Osteocyte (in vitro differentiated cells): Measurements from ENCODE around the gene LGALS13. TPM values are rescaled to one million over a fixed set of nuclear protein-coding genes. Genes with fewer than 3 reads are reported as not detected.

Experiments
- DNase-seq: peaks from one replicate; pipeline ENCODE4 v3.0.0; 2021; ENCODE audit warnings: mixed read lengths; ENCODE audit not compliant: unreplicated experiment; ENCODE audit errors: extremely low spot score
- H3K27ac Mint-ChIP-seq: one replicate; pipeline ENCODE4 v1.8.0; 2021; ENCODE audit warnings: mild to moderate bottlenecking, mixed read lengths; ENCODE audit not compliant: unreplicated experiment
- H3K27me3 Mint-ChIP-seq: one replicate; pipeline ENCODE4 v1.8.0; 2021; ENCODE audit warnings: mixed read lengths; ENCODE audit not compliant: unreplicated experiment
- H3K36me3 Mint-ChIP-seq: one replicate; pipeline ENCODE4 v1.8.0; 2021; ENCODE audit warnings: mixed read lengths; ENCODE audit not compliant: unreplicated experiment
- H3K4me1 Mint-ChIP-seq: one replicate; pipeline ENCODE4 v1.8.0; 2021; ENCODE audit warnings: mixed read lengths; ENCODE audit not compliant: unreplicated experiment
- H3K4me3 Mint-ChIP-seq: one replicate; pipeline ENCODE4 v1.8.0; 2021; ENCODE audit warnings: mild to moderate bottlenecking, moderate library complexity, mixed read lengths; ENCODE audit not compliant: unreplicated experiment
- H3K9me3 Mint-ChIP-seq: one replicate; pipeline ENCODE4 v1.8.0; 2021; ENCODE audit warnings: mixed read lengths; ENCODE audit not compliant: unreplicated experiment
- long read RNA-seq: library from polyadenylated mRNA; unstranded; transcript quantifications from one replicate; pipeline ENCODE4 v2.0.0, GENCODE V29; 2021
- total RNA-seq: library from RNA; stranded (reverse); gene quantifications from 2 replicates; pipeline ENCODE4 v1.2.1, GENCODE V29; 2021
- TF ChIP-seq, protein P1 (sequence below): fragments of 200-600 bp; sonication (generic); IDR thresholded peaks from 2 replicates; pipeline ENCODE4 v1.5.0; 2021; ENCODE audit warnings: antibody characterized with exemption, mild to moderate bottlenecking, moderate library complexity

The LGALS13 gene
- not detected in 2 replicates for total RNA-seq
- long read RNA-seq, result 0 reads

DNA sequence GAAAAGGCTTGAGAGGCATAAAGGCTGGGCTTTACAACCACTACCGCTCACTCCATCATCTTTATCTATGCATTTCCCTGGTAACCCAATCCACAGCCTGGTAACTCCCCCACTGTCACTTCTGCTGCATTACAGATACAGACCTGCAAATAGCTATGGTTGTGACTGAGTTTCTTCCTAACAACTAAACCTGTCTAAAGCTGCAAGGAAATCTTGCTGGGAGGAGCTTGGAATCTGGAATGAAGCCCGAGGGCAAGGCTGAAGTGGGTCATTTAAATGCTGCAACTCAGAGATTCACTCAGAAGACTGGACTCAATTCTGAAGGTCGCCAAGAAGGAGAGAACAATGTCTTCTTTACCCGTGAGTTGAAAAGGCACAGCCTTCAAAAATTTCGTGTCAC lies at the start of gene LGALS13:
LGALS13 (plus strand) TSS at position 301 of the 400 bp plus-strand sequence; CDS start at position 346, 45 bp downstream.
- peaks cover 20% of the 10 kb centered on the region for H3K9me3 Mint-ChIP-seq
- TF ChIP-seq, protein P1, sequence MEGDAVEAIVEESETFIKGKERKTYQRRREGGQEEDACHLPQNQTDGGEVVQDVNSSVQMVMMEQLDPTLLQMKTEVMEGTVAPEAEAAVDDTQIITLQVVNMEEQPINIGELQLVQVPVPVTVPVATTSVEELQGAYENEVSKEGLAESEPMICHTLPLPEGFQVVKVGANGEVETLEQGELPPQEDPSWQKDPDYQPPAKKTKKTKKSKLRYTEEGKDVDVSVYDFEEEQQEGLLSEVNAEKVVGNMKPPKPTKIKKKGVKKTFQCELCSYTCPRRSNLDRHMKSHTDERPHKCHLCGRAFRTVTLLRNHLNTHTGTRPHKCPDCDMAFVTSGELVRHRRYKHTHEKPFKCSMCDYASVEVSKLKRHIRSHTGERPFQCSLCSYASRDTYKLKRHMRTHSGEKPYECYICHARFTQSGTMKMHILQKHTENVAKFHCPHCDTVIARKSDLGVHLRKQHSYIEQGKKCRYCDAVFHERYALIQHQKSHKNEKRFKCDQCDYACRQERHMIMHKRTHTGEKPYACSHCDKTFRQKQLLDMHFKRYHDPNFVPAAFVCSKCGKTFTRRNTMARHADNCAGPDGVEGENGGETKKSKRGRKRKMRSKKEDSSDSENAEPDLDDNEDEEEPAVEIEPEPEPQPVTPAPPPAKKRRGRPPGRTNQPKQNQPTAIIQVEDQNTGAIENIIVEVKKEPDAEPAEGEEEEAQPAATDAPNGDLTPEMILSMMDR, result no peak
- no peak within 1 kb of the TSS for H3K27ac Mint-ChIP-seq
- H3K4me3 Mint-ChIP-seq, result no peak within 1 kb of the TSS
- H3K27me3 Mint-ChIP-seq, result no peaks in the 10 kb centered on the region
- H3K4me1 Mint-ChIP-seq, result no peaks in the 10 kb centered on the region
- no peaks in the 10 kb centered on the region for H3K36me3 Mint-ChIP-seq
- no peak for DNase-seq

DNA sequence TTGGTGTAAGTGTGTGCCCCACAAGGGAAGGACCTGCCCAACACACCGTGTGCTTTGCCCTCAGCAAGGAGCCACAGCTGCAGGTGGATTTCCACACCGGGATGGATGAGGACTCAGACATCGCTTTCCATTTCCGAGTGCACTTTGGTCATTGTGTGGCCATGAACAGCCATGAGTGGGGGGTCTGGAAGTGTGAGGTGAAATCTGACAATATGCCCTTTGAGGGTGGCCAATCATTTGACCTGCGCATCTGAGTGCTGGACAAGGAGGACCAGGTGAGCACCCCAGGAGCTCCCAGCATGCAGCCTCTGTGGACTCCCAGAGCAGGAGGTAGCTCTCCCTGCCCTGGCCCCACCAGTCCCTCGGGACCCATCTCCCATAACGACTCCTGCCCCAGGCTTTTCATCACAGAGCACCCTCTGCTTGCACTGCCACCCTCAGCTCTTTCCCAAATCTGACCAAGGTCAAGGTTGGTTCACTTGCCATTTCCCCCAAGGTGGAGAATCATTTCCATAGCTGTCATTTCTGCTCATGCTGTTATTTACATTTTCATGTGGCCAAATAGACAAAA lies 49.2 kb upstream of the LGALS13 start:
- Mint-ChIP-seq H3K27me3 (peaks cover 20% of the 10 kb centered on the region), H3K27ac (no peak overlapping the region), H3K36me3 (no peaks in the 10 kb centered on the region), H3K4me1 (peaks cover 11% of the 10 kb centered on the region), H3K9me3 (no peaks in the 10 kb centered on the region), H3K4me3 (no peak overlapping the region)
- no peak for DNase-seq
- TF ChIP-seq, protein P1, result no peak

- H3K9me3 Mint-ChIP-seq, result no peaks in the 10 kb centered on the region
- TF ChIP-seq, protein P1, result no peak
- H3K4me3 Mint-ChIP-seq, result no peak overlapping the region
- no peak overlapping the region for H3K27ac Mint-ChIP-seq
- no peaks in the 10 kb centered on the region for H3K36me3 Mint-ChIP-seq
- peaks cover 20% of the 10 kb centered on the region for H3K27me3 Mint-ChIP-seq
- no peak for DNase-seq
- H3K4me1 Mint-ChIP-seq, result peaks cover 16% of the 10 kb centered on the region
These were observed 47.5 kb upstream of the LGALS13 start for GRCh38 chr19:39554701-39555311.

GRCh38 chr19:39555883-39556282 lies 46.4 kb upstream of the LGALS13 start:
- peaks cover 26% of the 10 kb centered on the region for H3K27me3 Mint-ChIP-seq
- no peaks in the 10 kb centered on the region for H3K9me3 Mint-ChIP-seq
- TF ChIP-seq, protein P1, result no peak
- H3K4me3 Mint-ChIP-seq, result no peak overlapping the region
- peaks cover 16% of the 10 kb centered on the region for H3K4me1 Mint-ChIP-seq
- H3K36me3 Mint-ChIP-seq, result no peaks in the 10 kb centered on the region
- no peak for DNase-seq
- no peak overlapping the region for H3K27ac Mint-ChIP-seq

- DNase-seq, result no peak
These were observed 44.3 kb upstream of the LGALS13 start for GRCh38 chr19:39557811-39558623.

More at GRCh38 chr19:39557811-39558623, 44.3 kb upstream of the LGALS13 start:
- no peaks in the 10 kb centered on the region for H3K9me3 Mint-ChIP-seq
- peak overlapping the region; percentile 19 for H3K27ac Mint-ChIP-seq
- peak overlapping the region; percentile 11 for H3K4me3 Mint-ChIP-seq
- H3K36me3 Mint-ChIP-seq, result no peaks in the 10 kb centered on the region
- H3K27me3 Mint-ChIP-seq, result peaks cover 29% of the 10 kb centered on the region
- peaks cover 16% of the 10 kb centered on the region for H3K4me1 Mint-ChIP-seq
- TF ChIP-seq, protein P1, result no peak
